NK-92 (cell line): ENCODE results near the gene MDM2.
"Not testable (repeated sequence)": the region's sequence is repeated elsewhere in the genome, so short reads cannot be mapped to it uniquely, and the experiment has no call there.

Experiments
- DNase-seq: peaks from one replicate; lab custom pipeline; 2025; ENCODE audit not compliant: unreplicated experiment; lab: John Stamatoyannopoulos, UW

MDM2 gene

DNA sequence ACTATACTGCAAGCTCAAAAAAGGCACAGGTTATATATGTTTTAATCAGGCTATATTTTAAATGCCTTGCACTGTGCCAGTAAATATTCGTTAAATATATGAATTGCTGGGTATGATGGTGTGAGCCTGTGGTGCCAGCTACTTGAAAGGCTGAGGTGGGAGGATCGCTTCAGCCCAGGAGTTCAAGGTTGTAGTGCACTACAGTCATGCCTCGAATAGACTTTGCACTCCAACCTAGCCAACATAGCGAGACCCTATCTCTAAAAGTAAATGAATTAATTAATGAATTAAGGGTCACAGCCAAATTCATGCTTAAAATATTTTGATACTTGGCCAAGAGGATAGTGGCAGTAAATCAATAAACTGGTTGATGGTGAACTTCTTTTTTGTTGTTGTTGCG is 22.2 kb upstream of the MDM2 start:
- DNase-seq = no peak

DNA sequence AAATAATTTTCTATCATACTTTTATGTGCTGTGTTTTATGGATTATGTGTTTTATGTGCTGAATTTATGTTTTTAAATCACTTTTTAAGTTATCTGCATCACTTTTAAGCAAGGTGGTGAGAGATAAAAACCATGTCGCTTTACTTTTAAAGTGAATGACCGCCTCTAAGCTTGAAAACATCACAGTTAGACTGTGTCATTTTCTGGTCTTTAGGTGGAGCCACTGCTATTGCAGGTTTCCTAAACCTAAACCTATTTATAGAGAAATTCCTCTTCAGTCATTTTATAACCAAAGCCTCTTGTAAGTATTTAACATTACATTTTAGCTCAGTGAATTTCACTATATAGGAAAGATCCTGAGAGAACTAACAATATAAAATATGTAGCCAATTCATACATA is 21.0 kb upstream of the MDM2 start:
- DNase-seq = no peak

DNA sequence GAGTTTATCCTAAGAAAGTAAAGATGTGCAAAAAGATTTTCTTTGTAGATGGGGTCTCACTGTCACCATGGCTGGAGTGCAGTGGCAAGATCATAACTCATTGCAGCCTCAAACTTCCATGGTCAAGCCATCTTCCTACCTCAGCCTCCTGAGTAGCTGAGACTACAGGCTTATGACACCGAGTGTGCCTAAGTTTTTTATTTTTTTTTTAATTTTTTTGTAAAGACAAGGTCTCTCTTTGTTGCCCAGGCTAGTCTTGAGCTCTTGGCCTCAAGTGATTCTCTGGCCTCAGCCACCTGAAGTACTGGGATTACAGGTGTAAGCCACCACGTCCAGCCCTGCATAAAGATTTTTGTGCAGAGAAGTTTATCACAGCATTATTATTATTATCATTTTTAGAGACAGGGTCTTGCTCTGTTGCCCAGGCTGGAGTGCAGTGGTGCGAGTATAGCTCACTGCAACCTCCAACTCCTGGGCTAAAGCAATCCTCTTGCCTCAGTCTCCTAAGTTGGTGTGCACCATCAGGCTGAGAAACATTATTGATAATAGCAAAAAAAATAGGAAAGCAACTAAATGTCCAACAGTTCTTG is 19.3 kb upstream of the MDM2 start:
- DNase-seq = no peak

GRCh38 chr12:68789144-68789878 is 18.7 kb upstream of the MDM2 start:
- DNase-seq = no peak

DNA sequence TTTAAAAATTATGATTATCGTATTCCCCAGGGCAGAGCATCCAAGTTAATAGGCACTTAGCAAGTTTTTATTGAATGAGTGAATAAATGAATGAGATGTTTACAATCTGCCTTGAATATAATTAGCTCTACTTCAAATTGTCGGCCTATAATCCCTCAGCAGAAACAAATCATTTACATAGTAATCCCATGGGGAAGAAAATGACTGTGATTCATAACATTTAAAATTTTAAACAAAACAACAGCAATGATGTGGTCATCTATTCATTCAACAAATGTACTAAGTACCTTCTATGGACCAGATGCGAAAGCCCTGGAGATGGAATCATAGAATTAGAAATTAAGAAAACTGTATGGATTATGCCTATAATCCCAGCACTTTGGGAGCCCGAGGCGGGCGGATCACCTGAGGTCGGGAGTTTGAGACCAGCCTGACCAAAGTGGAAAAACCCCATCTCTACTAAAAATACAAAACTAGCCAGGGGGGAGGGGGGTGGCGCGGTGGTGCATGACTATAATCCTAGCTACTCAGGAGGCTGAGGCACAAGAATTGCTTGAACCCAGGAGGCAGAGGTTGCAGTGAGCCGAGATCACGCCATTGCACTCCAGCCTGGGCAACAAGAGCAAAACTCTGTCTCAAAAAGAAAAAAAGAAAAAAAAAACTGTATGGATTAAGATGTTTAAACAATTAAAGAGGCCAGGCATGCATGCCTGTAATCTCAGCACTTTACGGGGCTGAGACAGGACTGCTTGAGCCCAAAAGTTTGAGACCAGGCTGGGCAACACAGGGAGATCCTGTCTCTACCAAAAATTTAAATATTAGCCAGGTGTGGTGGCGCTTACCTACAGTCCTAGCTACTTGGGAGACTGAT is 17.7 kb upstream of the MDM2 start:
- DNase-seq = no peak

- no peak for DNase-seq
Observed at GRCh38 chr12:68790952-68791234, 17.1 kb upstream of the MDM2 start.

- DNase-seq = no peak
Observed at GRCh38 chr12:68791897-68792481, 16.0 kb upstream of the MDM2 start.

DNA sequence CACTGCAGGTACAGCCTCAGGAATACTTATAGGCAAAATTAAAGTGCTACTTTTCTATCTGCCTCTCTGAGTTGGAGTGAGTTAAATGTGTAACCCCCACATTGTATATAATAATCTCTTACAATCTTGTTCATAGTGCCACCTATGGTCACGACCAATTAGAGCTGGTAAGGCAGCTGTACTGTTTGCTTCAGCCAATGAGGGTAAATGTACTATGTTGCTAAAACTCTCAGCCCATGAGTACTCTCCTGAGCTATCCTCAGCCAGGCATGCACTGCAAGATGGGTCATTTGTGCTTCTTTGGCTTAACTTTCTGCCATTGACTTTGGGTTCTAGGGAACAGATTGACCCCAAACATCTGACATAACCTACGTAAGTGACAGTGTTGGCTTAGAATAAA is 15.0 kb upstream of the MDM2 start:
- DNase-seq = no peak

- no peak for DNase-seq
Observed at GRCh38 chr12:68793436-68793835, 14.5 kb upstream of the MDM2 start.

GRCh38 chr12:68793975-68794652 is 13.9 kb upstream of the MDM2 start:
- DNase-seq = no peak

DNA sequence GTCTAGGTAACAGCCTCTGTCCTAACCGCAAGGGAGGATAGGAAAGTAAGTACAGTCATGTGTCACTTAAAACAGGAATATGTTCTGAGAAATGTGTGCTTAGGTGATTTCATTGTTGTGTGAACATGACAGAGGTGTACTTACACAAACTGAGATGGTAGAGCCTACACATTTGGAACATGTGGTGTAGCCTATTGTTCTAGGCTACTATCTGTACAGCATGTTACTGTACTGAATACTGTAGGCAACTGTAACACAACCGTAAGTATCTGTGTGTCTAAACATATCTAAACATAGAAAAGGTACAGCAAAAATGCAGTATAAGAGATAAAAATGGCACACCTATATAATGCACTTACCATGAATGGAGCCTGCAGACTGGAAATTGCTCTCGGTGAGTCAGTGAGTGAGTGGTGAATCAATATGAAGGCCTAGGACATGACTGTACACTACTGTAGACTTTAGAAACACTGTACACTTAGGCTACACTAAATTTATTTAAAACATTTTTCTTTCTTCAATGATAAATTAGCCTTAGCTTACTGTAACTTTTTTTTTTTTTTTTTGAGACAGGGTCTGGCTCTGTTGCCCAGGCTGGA is 13.2 kb upstream of the MDM2 start:
- no peak for DNase-seq

DNA sequence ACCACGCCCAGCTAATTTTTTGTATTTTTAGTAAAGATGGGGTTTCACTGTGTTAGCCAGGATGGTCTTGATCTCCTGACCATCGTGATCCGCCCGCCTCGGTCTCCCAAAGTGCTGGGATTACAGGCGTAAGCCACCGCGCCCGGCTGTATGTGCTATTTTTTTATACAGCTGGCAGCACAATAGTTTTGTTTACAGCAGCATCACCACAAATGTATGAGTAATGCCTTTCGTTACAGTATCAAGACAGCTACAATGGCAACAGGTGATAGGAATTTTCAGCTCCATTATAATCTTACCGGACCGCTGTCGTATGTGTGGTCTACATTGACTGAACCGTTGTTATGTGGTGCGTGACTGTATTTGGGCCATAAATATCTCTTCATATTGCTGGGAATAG is 11.6 kb upstream of the MDM2 start:
- DNase-seq = no peak

GRCh38 chr12:68798882-68799234 is 9.1 kb upstream of the MDM2 start:
- DNase-seq = no peak

DNA sequence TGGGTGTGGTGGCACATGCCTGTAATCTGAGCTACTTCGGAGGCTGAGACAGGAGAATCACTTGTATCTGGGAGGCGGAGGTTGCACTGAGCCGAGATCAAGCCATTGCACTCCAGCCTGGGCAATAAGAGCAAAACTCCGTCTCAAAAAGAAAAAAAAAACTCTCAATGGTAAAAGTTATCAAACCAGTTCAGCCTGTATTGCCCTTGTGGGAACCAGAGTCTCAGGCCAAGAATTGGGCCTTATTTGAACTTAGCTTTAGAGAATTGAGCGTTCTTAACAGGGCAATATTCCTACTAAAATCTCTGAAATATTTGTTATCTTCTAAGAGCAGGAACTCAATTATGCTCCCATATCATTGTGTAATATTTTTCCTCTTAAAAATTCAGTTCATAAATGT is 7.7 kb upstream of the MDM2 start:
- DNase-seq = no peak

DNA sequence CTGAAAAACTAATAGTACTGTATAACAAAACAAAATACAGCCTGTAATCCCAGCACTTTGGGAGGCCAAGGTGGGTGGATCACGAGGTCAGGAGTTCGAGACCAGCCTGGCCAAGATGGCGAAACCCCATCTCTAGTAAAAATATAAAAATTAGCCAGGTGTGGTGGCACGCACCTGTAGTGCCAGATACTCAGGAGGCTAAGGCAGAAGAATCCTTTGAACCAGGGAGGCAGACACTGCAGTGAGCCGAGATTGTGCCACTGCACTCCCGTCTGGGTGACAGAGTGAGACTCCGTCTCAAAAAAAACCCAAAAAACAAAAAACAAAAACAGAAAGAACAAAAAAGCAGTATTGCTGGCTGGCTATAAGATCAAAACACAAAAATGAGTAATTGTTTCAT is 6.9 kb upstream of the MDM2 start:
- not testable (repeated sequence) for DNase-seq

DNA sequence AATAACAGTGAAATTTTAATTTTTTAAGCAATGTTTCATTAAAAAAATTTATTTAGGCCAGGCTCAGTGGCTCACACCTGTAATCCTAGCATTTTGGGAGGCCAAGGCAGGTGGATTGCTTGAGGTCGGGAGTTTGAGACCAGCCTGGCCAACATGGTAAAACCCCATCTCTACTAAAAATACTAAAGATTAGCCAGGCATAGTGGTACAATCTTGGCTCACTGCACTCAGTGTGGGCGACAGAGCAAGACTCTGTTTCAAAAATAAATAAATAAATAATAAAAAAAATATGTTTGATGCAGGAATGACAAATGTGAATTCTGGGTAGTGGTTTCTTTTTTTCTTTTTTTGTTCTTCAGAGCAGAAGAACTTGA is 5.6 kb upstream of the MDM2 start:
- not testable (repeated sequence) for DNase-seq

DNA sequence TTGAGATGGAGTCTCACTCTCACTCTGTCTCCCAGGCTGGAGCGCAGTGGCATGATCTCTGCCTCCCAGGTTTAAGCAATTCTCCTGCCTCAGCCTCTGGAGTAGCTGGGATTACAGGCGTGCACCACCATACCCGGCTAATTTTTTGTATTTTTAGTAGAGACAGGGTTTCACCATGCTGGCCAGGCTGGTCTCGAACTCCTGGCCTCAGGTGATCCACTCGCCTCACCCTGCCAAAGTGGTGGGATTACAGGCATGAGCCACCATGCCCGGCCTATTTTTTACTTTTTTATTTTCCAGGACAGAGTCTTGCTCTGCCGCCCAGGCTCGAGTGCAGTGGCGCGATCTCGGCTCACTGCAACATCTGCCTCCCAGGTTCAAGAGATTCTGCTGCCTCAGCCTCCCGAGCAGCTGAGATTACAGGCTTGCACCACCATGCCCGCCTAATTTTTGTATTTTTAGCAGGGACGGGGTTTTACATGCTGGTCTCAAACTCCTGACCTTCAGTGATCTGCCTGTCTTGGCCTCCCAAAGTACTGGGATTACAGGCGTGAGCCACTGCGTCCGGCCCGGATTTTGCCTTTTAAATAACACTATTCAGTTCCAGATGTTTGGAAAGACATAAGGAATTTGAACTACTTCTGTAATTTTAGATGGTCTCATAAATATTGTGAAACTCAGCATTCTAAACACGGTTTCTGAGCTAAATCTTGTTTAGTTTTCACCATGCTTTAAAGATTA is 4.9 kb upstream of the MDM2 start:
- not testable (repeated sequence) for DNase-seq

GRCh38 chr12:68803948-68804656 is 3.9 kb upstream of the MDM2 start:
- DNase-seq = no peak

DNA sequence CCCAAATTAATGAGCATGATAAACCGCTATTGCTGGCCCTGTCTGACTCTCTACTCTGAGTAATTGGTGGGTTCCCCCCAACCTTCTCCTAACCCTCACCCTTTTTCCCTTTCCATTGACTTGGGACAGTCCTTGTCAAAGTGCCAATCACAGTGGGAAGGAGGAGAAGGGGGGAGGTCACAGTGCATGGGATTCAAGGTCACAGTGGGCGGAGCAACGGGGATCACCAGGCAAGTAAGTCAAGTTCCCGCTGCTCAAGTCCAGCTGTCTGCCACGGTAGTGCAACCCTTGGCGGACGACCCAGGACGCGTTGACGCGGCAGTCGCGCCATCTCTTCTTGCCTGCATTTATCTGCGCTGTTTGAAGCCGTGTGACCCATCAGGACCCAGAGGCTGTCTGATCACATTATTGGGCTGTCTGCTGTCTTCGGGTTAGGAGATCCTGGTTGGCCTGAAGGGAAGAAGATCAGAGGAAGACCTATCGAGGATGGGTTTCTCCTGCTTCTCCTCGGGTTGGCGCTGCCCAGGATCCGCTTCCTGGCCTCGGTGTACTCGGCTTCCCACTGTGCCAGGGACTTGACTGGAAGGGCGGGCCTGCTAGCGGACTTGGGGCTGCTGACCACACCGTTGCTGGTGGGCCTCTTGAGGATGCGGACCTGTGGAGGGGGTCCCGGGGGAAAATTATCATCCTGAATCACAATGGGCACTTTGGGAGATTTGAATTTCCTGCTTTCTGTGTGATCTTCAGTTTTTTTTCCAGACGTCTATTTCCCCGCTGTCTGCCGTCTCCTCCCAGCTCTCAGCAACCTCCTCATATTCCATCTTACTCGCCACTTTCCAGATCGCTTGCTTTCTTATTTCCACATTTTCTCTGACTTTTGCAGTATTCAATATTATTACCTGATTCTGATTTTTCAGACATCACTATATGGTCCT is 3.1 kb upstream of the MDM2 start:
- DNase-seq = no peak
